Keratinocyte (primary cell): ENCODE results near the gene MYH15. TPM values are rescaled to one million over a fixed set of nuclear protein-coding genes. Genes with fewer than 3 reads are reported as not detected.

ENCODE experiments used
- DNase-seq: peaks from one replicate; pipeline ENCODE4 v3.0.0-alpha.2; 2011; ENCODE audit warnings: low read depth, missing footprints, low spot score
- FAIRE-seq: peaks from 2 replicates; lab custom pipeline; 2011; peaks lifted over from hg19 to GRCh38; lab: Jason Lieb, UNC
- H2AFZ ChIP-seq: 2 replicates; pipeline ENCODE4 v1.6.0; 2012; ENCODE audit warnings: low read length, control low read depth, inconsistent platforms; ENCODE audit not compliant: control insufficient read depth
- H3K27ac ChIP-seq: 2 replicates; pipeline ENCODE4 v1.5.1; 2011; ENCODE audit warnings: low read length; ENCODE audit not compliant: control insufficient read depth, insufficient read depth
- H3K27me3 ChIP-seq: 3 replicates; pipeline ENCODE4 v1.6.0; 2011; ENCODE audit warnings: low read length; ENCODE audit not compliant: control insufficient read depth, insufficient read depth; ENCODE audit errors: extremely low read depth
- H3K36me3 ChIP-seq, 2 experiments: 2 replicates in 1 of 2; 3 replicates in 1 of 2; pipeline ENCODE4 v1.5.1; 2011; ENCODE audit warnings: low read length in 2 of 2, mild to moderate bottlenecking in 1 of 2; ENCODE audit not compliant: control insufficient read depth in 2 of 2, insufficient read depth in 2 of 2; ENCODE audit errors: extremely low read depth in 1 of 2
- H3K4me1 ChIP-seq: 3 replicates; pipeline ENCODE4 v1.5.1; 2011; ENCODE audit warnings: low read length; ENCODE audit not compliant: control insufficient read depth, insufficient read depth; ENCODE audit errors: extremely low read depth
- H3K4me2 ChIP-seq: 3 replicates; pipeline ENCODE4 v1.6.0; 2011; ENCODE audit warnings: low read depth, low read length; ENCODE audit not compliant: control insufficient read depth, insufficient read depth; ENCODE audit errors: extremely low read depth
- H3K4me3 ChIP-seq, 3 experiments: fragments of 200-600 bp in 1 of 3; sonication (generic) in 1 of 3; 2 replicates in 2 of 3; 3 replicates in 1 of 3; pipeline ENCODE4 v1.5.1; 2011 to 2016; ENCODE audit warnings: low read length in 3 of 3, mild to moderate bottlenecking in 3 of 3, control low read depth in 2 of 3, inconsistent platforms in 1 of 3, low read depth in 1 of 3, mixed read lengths in 1 of 3, mixed run types in 1 of 3, moderate library complexity in 1 of 3; ENCODE audit not compliant: control insufficient read depth in 2 of 3, insufficient read depth in 2 of 3; ENCODE audit errors: extremely low read depth in 1 of 3
- H3K79me2 ChIP-seq: 2 replicates; pipeline ENCODE4 v1.6.0; 2012; ENCODE audit warnings: low read length; ENCODE audit not compliant: control insufficient read depth, insufficient read depth
- H3K9ac ChIP-seq: 3 replicates; pipeline ENCODE4 v1.6.0; 2011; ENCODE audit warnings: low read length; ENCODE audit not compliant: control insufficient read depth, insufficient read depth; ENCODE audit errors: extremely low read depth
- H3K9me1 ChIP-seq: 3 replicates; pipeline ENCODE4 v1.6.0; 2011; ENCODE audit warnings: low read length; ENCODE audit not compliant: control insufficient read depth, insufficient read depth; ENCODE audit errors: extremely low read depth
- H3K9me3 ChIP-seq: 2 replicates; pipeline ENCODE4 v1.5.1; 2012; ENCODE audit warnings: low read depth, low read length; ENCODE audit not compliant: control insufficient read depth
- H4K20me1 ChIP-seq: 3 replicates; pipeline ENCODE4 v1.6.0; 2011; ENCODE audit warnings: low read length; ENCODE audit not compliant: control insufficient read depth, insufficient read depth; ENCODE audit errors: extremely low read depth
- EZH2 ChIP-seq: IDR thresholded peaks from one replicate; pipeline ENCODE4 v1.6.1; 2012; ENCODE audit warnings: inconsistent platforms, mild to moderate bottlenecking, low read length, moderate library complexity
- dilution Hi-C: fragments of 300-500 bp; cut with MboI; formaldehyde crosslinking; loops from one replicate; pipeline ENCODE4 v1.7.0; 2020; ENCODE audit warnings: low sequenced_read_pairs; ENCODE audit not compliant: extremely low pct_ligation_motif_present
- polyA plus RNA-seq, 5 experiments: library from polyadenylated mRNA; depleted of rRNA in 3 of 5; stranded (reverse) in 3 of 5; stranded (forward) in 1 of 5; unstranded in 1 of 5; fragments of >200 nt; gene quantifications; 1 replicate in 1 of 5; 2 replicates in 3 of 5; 3 replicates in 1 of 5; pipeline versions ENCODE4 v1.2.1 to v1.2.3, GENCODE V29; 2011 to 2012; ENCODE audit warnings: missing spikeins in 2 of 5, low read depth in 1 of 5, low replicate concordance in 1 of 5
- TF ChIP-seq, protein P1 (sequence below), 3 experiments: IDR thresholded peaks in 1 of 3; conservative IDR thresholded peaks in 1 of 3; optimal IDR thresholded peaks in 1 of 3; 2 replicates in 2 of 3; 3 replicates in 1 of 3; pipeline versions ENCODE3 to v1.5.1; 2011; ENCODE audit warnings: low read length in 3 of 3, mild to moderate bottlenecking in 3 of 3, moderate library complexity in 2 of 3, control low read depth in 1 of 3, inconsistent platforms in 1 of 3; ENCODE audit not compliant: insufficient read depth in 2 of 3; ENCODE audit errors: extremely low read depth in 1 of 3

Gene MYH15
- polyA plus RNA-seq, 1 donor (not counting 4 experiments of a cell fraction or from before 2014, with no cell fraction given), result 0.87 TPM

DNA sequence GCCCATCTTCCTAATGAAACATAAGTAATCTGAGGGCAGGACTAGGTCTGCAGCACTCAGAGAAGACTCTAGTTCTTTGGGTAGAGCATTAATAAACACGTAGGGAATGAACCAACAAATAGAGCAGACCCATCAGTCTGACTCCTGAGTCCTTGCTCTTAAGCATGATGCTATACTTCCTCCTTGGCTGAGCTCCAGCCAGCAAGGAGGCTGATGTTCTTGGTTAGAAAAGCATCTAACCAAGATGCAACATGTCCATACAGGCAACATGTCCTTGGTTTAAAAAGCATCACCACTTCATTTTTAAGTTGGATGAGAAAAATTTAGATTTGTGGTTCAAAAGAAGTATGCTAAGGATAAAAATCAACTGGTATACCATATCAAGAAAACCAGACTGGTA is 8.5 kb upstream of the MYH15 start:
- no peaks in the 10 kb centered on the region for H3K4me1 ChIP-seq
- H3K27me3 ChIP-seq, result no peaks in the 10 kb centered on the region
- no peak overlapping the region for H3K27ac ChIP-seq
- FAIRE-seq (peak; percentile 95), DNase-seq (peak; percentile 13)
- TF ChIP-seq EZH2, result no peak
- TF ChIP-seq, protein P1, sequence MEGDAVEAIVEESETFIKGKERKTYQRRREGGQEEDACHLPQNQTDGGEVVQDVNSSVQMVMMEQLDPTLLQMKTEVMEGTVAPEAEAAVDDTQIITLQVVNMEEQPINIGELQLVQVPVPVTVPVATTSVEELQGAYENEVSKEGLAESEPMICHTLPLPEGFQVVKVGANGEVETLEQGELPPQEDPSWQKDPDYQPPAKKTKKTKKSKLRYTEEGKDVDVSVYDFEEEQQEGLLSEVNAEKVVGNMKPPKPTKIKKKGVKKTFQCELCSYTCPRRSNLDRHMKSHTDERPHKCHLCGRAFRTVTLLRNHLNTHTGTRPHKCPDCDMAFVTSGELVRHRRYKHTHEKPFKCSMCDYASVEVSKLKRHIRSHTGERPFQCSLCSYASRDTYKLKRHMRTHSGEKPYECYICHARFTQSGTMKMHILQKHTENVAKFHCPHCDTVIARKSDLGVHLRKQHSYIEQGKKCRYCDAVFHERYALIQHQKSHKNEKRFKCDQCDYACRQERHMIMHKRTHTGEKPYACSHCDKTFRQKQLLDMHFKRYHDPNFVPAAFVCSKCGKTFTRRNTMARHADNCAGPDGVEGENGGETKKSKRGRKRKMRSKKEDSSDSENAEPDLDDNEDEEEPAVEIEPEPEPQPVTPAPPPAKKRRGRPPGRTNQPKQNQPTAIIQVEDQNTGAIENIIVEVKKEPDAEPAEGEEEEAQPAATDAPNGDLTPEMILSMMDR (optimal IDR thresholded peaks at IDR 0.05 in 1 of 3, IDR thresholded peaks at IDR 0.05 in 1 of 3, conservative IDR thresholded peaks at IDR 0.05 in 1 of 3; ENCODE audit: extremely low read depth in 1 of 3, insufficient read depth in 2 of 3, low read length in 3 of 3), result no peak
- H3K9me1 ChIP-seq, result no peaks in the 10 kb centered on the region
- H3K9ac ChIP-seq, result no peak overlapping the region
- no peaks in the 10 kb centered on the region for H3K9me3 ChIP-seq
- H2AFZ ChIP-seq, result no peak overlapping the region
- dilution Hi-C loops, result no loop called here
- H3K4me3 ChIP-seq, result no peak overlapping the region
- no peaks in the 10 kb centered on the region for H3K79me2 ChIP-seq
- no peaks in the 10 kb centered on the region for H3K36me3 ChIP-seq
- no peak overlapping the region for H3K4me2 ChIP-seq
- no peaks in the 10 kb centered on the region for H4K20me1 ChIP-seq

DNA sequence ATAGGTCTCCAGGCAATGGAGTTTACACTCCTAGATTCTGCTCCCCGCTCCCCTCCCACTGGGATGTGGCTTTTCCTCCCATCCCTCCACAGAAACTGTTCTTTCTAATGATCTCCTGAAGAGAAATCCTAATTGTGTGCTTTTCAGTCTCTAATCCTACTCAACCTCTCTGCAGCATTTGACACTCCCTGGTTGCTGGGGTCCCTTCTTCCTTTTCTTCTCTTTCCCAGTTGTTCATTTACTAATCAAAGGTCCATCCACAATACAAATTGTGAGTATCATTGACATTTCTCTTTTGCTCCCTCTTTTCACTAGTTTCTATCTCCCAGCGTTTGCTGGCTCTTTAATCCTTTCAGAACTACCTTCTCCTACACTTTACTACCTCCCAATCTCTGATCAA is 6.5 kb upstream of the MYH15 start:
- Histone ChIP-seq H3K9me1 (no peaks in the 10 kb centered on the region), H4K20me1 (no peaks in the 10 kb centered on the region), H3K9ac (no peak overlapping the region), H3K27ac (no peak overlapping the region), H3K4me3 (no peak overlapping the region), H3K36me3 (no peaks in the 10 kb centered on the region), H2AFZ (no peak overlapping the region), H3K27me3 (no peaks in the 10 kb centered on the region), H3K9me3 (no peaks in the 10 kb centered on the region), H3K79me2 (no peaks in the 10 kb centered on the region), H3K4me2 (no peak overlapping the region), H3K4me1 (no peaks in the 10 kb centered on the region)
- DNase-seq (no peak), FAIRE-seq (no peak)
- dilution Hi-C loops, result no loop called here
- no peak for TF ChIP-seq EZH2
- TF ChIP-seq, protein P1 (optimal IDR thresholded peaks at IDR 0.05 in 1 of 3, IDR thresholded peaks at IDR 0.05 in 1 of 3, conservative IDR thresholded peaks at IDR 0.05 in 1 of 3; ENCODE audit: extremely low read depth in 1 of 3, insufficient read depth in 2 of 3, low read length in 3 of 3), result no peak
